Metanephros (tissue), 1 donor: Measurements from ENCODE around the gene MACIR. TPM values are rescaled to one million over a fixed set of nuclear protein-coding genes. Genes with fewer than 3 reads are reported as not detected.

Experiments
- total RNA-seq: library from RNA; depleted of rRNA; stranded (reverse); fragments of >200 nt; gene quantifications from one replicate; pipeline ENCODE4 v1.2.3, GENCODE V29; 2014

The MACIR gene
- total RNA-seq: 13.7 TPM

GRCh38 chr5:103258368-103258956 is at the start of gene MACIR:
Gene MACIR (plus strand): TSS chr5:103258763. CDS start chr5:103275920, 17,157 bp downstream.

Other genes with a start within 250 kb of the MACIR start
- gene GIN1, start 138.6 kb upstream of the MACIR start, total RNA-seq: 8.5 TPM
- 85.3 TPM for gene PPIP5K2, start 138.5 kb upstream of the MACIR start, total RNA-seq